PC-9 (cell line): ENCODE measurements around the gene BCHE. TPM values are rescaled to one million over a fixed set of nuclear protein-coding genes. Genes with fewer than 3 reads are reported as not detected.
A peak's percentile ranks its signal among the peaks of the same experiment; 100 is the strongest.

Experiments used
- BruUV-seq: library from RNA; stranded (reverse); fragments of 400-500 nt; replicated peaks from 2 replicates; lab custom pipeline; 2021; lab: Mats Ljungman, UMichigan
- CTCF ChIA-PET: fragments of 300-600 bp; sonication (Branson Sonifier 250); formaldehyde crosslinking; loops from one replicate; lab custom pipeline; 2022; ENCODE audit warnings: antibody characterized with exemption; lab: Charles Lee
- POLR2A ChIA-PET: fragments of 300-600 bp; sonication (Branson Sonifier 250); formaldehyde crosslinking; loops from one replicate; lab custom pipeline; 2022; ENCODE audit warnings: antibody characterized with exemption; ENCODE audit not compliant: unreplicated experiment; lab: Charles Lee
- DNase-seq, 2 experiments: peaks; one replicate each; pipeline versions ENCODE4 v3.0.0 to v3.0.0-alpha.2; 2015 to 2022; ENCODE audit warnings: mixed read lengths in 1 of 2
- H2AFZ ChIP-seq: fragments of 200-600 bp; sonication (generic); 2 replicates; pipeline ENCODE4 v1.8.1; 2017; ENCODE audit warnings: antibody characterized with exemption
- H3F3A ChIP-seq: fragments of 200-600 bp; sonication (generic); 2 replicates; pipeline ENCODE4 v1.8.1; 2017; ENCODE audit warnings: antibody characterized with exemption, mild to moderate bottlenecking, low read depth; ENCODE audit not compliant: insufficient read depth
- H3K27ac ChIP-seq: fragments of 200-600 bp; sonication (generic); 2 replicates; pipeline ENCODE4 v1.6.1; 2016; ENCODE audit warnings: mixed run types
- H3K27me3 ChIP-seq: fragments of 200-600 bp; sonication (generic); 2 replicates; pipeline ENCODE4 v1.6.1; 2016; ENCODE audit warnings: low read depth, mixed run types; ENCODE audit not compliant: insufficient read depth
- H3K36me3 ChIP-seq: fragments of 200-600 bp; sonication (generic); 2 replicates; pipeline ENCODE4 v1.6.1; 2016; ENCODE audit warnings: low read depth, mixed run types
- H3K4me1 ChIP-seq: fragments of 200-600 bp; sonication (generic); replicated peaks from 2 replicates; pipeline ENCODE4 v1.6.1; 2016; ENCODE audit warnings: mixed run types; ENCODE audit not compliant: insufficient read depth
- H3K4me2 ChIP-seq: fragments of 200-600 bp; sonication (generic); 2 replicates; pipeline ENCODE4 v1.6.1; 2017; ENCODE audit warnings: mixed run types
- H3K4me3 ChIP-seq: fragments of 200-600 bp; sonication (generic); 2 replicates; pipeline ENCODE4 v1.6.1; 2016; ENCODE audit warnings: mixed run types
- H3K79me2 ChIP-seq: fragments of 200-600 bp; sonication (generic); 2 replicates; pipeline ENCODE4 v1.6.1; 2017; ENCODE audit warnings: low read depth, mixed run types
- H3K9me2 ChIP-seq: fragments of 200-600 bp; sonication (generic); 2 replicates; pipeline ENCODE4 v1.8.1; 2017; ENCODE audit warnings: mild to moderate bottlenecking; ENCODE audit not compliant: insufficient read depth
- H3K9me3 ChIP-seq: fragments of 200-600 bp; sonication (generic); 2 replicates; pipeline ENCODE4 v1.8.1; 2016; ENCODE audit warnings: low read depth; ENCODE audit not compliant: insufficient read depth
- H4K20me1 ChIP-seq: fragments of 200-600 bp; sonication (generic); 2 replicates; pipeline ENCODE4 v1.8.1; 2017; ENCODE audit not compliant: insufficient read depth
- CTCF ChIP-seq: fragments of 200-600 bp; sonication (generic); conservative IDR thresholded peaks from 2 replicates; pipeline ENCODE4 v1.6.1; 2017; ENCODE audit warnings: mixed run types, antibody characterized with exemption, mild to moderate bottlenecking, moderate library complexity
- EZH2 ChIP-seq: fragments of 200-600 bp; sonication (generic); IDR thresholded peaks from 2 replicates; pipeline ENCODE4 v1.8.0; 2017; ENCODE audit warnings: antibody characterized with exemption, low read depth
- intact Hi-C: fragments of 100-400 bp; cut with micrococcal nuclease; formaldehyde crosslinking; loops from one replicate; pipeline ENCODE4 v1.10.0; 2022; ENCODE audit not compliant: unreplicated experiment
- total RNA-seq: library from RNA; stranded (reverse); gene quantifications from 2 replicates; pipeline ENCODE4 v1.2.3, GENCODE V29; 2021

Gene BCHE
- total RNA-seq, 1 experiment from 2014 or later, result not detected

GRCh38 chr3:165827883-165828282 lies 9.3 kb downstream of the BCHE start:
- Histone ChIP-seq H2AFZ (0 out of 2 replicates have a peak overlapping the region, but pooled peaks have one; percentile 39), H3K4me1 (no peaks in the 10 kb centered on the region), H3K9me3 (no peaks in the 10 kb centered on the region), H3K4me3 (no peak overlapping the region), H3K4me2 (no peak overlapping the region), H4K20me1 (no peaks in the 10 kb centered on the region), H3K27me3 (no peaks in the 10 kb centered on the region), H3K9me2 (no peaks in the 10 kb centered on the region), H3K27ac (no peak overlapping the region), H3F3A (no peaks in the 10 kb centered on the region; the same call in 1 of the 2 replicates), H3K79me2 (no peaks in the 10 kb centered on the region), H3K36me3 (no peaks in the 10 kb centered on the region)
- no peak for DNase-seq
- intact Hi-C loops, result no loop called here
- TF ChIP-seq EZH2, result no peak
- no peak for TF ChIP-seq CTCF
- ChIA-PET CTCF (no interaction called here), POLR2A (no interaction called here)
- no TSS peak for BruUV-seq

GRCh38 chr3:165827233-165827632 lies 10.0 kb downstream of the BCHE start:
- ChIA-PET POLR2A (no interaction called here), CTCF (interaction anchor here (0.7 kb wide), 1 partner anchor 28 kb away, joined by 3 read pairs; no protein-coding TSS in a partner anchor)
- H3K27me3 ChIP-seq, result no peaks in the 10 kb centered on the region
- H3K4me1 ChIP-seq, result no peaks in the 10 kb centered on the region
- intact Hi-C loops, result no loop called here
- H3K27ac ChIP-seq, result no peak overlapping the region
- H2AFZ ChIP-seq, result no peak overlapping the region
- no peak overlapping the region for H3K4me2 ChIP-seq
- H3K36me3 ChIP-seq, result no peaks in the 10 kb centered on the region
- H3F3A ChIP-seq, result no peaks in the 10 kb centered on the region; the same call in 1 of the 2 replicates
- H3K4me3 ChIP-seq, result no peak overlapping the region
- no peaks in the 10 kb centered on the region for H3K79me2 ChIP-seq
- DNase-seq, result no peak
- no peaks in the 10 kb centered on the region for H3K9me3 ChIP-seq
- no peaks in the 10 kb centered on the region for H3K9me2 ChIP-seq
- no TSS peak for BruUV-seq
- H4K20me1 ChIP-seq, result no peaks in the 10 kb centered on the region
- TF ChIP-seq CTCF (no peak), EZH2 (no peak)

DNA sequence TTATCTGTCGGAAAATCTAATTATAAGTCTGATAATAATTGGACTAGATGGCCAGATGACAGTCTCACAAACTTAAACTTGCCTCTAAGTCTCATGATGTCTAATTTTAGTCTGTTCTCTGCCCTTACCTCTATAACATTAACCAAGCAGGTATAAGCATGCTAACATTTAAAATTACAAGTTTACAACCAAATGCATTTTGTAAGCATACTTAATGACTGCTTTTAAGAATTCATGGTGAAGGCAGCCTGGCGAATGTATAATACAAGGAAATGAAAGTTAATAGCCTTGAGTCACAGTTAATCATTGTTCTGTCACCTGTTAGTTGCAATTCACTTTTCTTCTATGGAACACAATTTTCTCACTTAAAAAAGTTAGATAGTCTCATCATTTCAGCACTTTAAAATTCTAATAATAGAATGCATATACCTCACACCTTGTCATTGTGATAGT lies 16.5 kb downstream of the BCHE start:
- Histone ChIP-seq H3K4me1 (no peaks in the 10 kb centered on the region), H2AFZ (peak overlapping the region; percentile 58), H3K79me2 (no peaks in the 10 kb centered on the region), H3K4me2 (no peak overlapping the region), H3K27me3 (no peaks in the 10 kb centered on the region), H3K27ac (no peak overlapping the region), H3K9me3 (no peaks in the 10 kb centered on the region), H3F3A (no peaks in the 10 kb centered on the region; the same call in 1 of the 2 replicates), H3K4me3 (no peak overlapping the region), H3K9me2 (no peaks in the 10 kb centered on the region), H4K20me1 (no peaks in the 10 kb centered on the region), H3K36me3 (no peaks in the 10 kb centered on the region)
- no peak for TF ChIP-seq CTCF
- TF ChIP-seq EZH2, result no peak
- POLR2A ChIA-PET, result no interaction called here
- no TSS peak for BruUV-seq
- CTCF ChIA-PET, result no interaction called here
- peak in 1 of 2 experiments; percentile 31 for DNase-seq
- intact Hi-C loops, result no loop called here
